GM18511 (cell line): Measurements from ENCODE around the gene PCDHGC5.
A peak's percentile ranks its signal among the peaks of the same experiment; 100 is the strongest.

Experiments
- ATAC-seq: cut with Tn5 transposase; IDR thresholded peaks from one replicate; pipeline ENCODE4 v1.9.1; 2021; ENCODE audit warnings: mild to moderate bottlenecking, moderate library complexity; ENCODE audit not compliant: unreplicated experiment

The PCDHGC5 gene

DNA sequence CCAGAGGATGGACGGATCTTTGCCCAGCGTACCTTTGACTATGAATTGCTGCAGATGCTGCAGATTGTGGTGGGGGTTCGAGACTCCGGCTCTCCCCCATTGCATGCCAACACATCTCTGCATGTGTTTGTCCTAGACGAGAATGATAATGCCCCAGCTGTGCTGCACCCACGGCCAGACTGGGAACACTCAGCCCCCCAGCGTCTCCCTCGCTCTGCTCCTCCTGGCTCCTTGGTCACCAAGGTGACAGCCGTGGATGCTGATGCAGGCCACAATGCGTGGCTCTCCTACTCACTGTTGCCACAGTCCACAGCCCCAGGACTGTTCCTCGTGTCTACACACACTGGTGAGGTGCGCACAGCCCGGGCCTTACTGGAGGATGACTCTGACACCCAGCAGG, 1.9 kb downstream of the PCDHGC5 start:
- ATAC-seq, result no peak

DNA sequence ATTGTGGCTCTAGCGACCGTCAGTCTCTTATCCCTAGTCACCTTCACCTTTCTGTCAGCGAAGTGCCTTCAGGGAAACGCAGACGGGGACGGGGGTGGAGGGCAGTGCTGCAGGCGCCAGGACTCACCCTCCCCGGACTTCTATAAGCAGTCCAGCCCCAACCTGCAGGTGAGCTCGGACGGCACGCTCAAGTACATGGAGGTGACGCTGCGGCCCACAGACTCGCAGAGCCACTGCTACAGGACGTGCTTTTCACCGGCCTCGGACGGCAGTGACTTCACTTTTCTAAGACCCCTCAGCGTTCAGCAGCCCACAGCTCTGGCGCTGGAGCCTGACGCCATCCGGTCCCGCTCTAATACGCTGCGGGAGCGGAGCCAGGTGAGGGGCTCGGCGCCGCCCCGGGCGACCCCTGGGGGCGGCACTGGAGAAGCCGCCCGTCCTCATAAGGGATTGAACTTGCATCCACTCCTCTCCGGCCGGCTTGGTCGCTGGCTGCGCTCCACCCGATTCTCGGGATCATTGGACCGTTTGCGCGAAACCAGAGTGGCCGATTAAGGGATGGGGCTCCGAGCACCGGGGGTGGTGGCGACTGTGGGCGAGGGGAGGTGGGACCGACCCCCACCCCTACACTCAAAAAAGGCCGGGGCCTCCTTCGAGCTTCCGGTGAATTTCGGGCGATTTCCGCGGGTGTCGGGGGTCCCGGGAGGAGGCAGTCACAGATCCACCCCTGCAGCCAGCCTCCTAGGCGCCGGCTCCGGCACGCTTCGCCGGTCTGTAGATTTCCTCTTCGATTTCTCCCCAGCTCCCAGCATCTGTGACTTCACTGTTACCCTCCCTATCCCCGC, 2.7 kb downstream of the PCDHGC5 start:
- ATAC-seq, result peak; percentile 37

DNA sequence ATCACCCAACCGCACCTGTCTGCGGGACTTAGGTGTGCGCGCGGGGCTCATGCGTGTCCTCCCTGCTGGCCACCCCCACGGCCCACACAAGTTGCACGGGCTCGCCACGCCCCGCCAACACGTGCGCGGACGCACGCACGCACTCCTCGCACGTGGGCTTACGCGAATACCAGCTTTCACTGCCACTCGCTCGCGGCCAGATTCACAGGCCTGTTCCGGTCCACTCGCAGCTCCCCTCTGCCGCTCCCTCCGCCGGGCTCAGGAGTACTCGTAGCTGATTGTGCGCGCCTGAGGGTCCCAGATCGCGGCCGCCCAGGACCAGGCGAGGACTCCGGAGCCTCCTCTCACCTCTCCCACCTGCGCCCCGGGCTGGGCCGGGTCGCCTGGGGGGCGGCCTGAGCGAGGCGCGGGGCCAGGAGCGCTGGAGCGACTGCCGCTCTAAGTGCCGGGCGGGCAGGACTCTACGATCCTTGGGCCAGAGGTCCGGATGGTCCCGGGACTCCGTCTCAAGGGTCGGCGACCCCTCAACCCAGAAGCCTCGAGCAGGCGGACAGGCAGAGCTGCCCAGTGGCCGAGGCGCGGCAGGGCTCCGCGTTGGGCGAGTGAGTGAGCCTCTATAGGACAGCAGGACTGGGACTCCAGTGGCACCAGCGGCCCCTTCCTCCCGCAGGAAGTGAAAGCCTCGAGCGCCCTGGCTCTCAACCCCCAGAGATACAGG, 3.4 kb downstream of the PCDHGC5 start:
- ATAC-seq, result peak; percentile 52

DNA sequence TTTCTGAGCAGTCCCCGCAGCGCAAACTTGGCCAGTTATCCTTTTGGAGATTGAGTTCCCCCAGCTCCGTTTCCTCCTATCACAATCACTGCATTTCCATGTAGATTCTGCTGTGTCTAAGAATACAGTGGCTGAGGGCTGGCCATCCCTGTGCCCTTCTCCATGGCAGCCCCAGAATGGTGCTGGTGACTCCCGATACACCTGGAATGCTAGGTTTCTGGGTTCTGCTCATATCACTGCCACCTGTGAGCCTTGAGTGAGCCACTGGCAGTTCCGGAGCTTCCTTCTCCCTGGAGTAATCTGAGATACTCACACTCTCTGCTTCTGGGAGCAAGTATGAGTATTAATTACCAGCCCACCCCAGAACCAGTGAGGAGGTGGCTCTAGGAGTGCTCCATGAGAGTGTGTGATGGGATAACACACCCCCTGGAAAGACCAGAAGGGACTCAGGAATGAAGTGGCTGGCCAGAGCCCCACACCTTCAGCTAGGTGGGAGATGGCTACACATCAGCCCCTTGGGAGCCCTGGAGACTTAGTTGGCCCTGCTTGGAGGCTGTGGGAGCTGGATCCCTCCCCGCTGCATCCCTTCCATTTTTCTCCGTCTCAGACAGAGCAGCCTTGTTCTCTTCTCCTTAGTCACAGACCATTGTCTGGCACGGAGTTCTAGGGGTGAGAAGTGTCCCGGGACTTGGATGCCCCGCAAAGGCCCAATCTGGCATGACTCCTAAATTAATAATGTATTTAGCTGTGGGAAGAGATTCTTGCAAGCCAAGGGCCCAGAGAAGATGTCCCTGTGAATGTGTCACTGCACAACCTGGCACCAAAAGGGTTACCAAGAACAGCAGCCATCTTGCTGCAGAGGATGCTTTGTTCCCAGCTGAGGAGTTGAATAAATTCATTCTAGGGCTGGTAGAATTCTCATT, 4.9 kb downstream of the PCDHGC5 start:
- no peak for ATAC-seq

DNA sequence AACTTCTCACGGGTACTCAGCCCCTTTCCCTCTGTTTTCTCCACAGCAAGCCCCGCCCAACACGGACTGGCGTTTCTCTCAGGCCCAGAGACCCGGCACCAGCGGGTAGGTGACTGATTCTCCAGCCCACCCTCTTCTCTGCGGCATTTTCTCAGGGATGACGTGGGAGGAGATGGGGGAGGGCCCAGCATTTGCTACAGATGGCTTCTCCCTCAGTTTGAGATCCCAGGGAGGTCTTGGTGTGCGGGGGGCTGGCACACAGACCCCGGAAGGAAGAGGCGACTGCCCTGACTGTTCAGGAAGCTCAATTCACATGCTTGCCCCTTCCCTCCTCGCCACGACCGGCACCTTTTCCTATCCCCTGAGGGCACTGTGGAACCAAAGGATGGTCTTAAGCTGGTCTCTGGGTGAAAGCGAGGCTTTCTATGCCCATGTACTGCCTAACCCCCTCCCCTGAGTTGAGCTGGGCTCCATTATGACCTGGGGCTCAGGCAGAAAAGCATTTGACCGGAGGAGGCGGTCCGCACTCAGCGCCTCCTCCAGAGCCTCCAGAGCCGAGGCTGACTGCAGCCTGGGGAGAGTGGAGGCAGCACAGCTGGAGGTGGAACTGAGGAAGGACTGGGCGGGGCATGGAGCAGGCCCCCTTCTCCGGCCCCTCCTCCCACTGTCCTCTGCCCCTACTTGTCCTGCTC, 6.0 kb downstream of the PCDHGC5 start:
- no peak for ATAC-seq

DNA sequence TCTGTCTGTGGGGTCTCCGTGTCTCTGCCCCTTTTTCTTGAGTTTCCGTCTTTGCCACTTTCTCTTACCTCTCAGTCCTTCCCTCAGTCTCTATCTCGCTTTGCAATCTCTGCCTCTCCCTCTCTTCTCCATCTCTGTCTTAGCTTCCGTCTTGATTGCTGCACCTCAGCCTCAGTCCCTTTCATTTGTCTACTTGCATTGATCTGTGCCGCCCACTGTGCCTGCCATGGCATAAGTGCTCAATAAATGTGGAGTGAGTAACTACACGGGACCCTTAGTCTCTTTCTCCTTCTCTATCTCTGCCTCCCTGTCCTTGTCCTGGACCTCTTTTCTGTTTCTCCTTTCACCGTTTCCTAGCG, 6.6 kb downstream of the PCDHGC5 start:
- no peak for ATAC-seq

DNA sequence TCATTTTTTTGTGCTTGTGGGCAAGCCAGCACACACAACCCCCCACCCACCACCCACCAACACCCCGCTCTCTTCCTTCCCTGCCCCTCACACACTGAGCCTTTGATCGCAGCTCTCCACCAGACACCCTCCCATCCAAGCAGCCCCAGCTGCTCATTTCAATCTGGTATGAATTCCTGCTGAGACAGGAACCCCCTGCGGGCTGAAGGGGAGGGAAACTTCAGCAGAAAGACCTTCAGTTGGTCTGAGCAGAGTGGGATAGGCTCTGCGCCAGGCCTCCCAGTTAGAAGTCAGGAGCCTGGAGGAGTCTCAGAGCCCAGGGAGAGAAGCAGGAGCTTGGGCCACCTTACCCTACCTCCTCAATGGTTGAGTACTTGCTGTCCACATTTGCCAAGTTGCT, 7.2 kb downstream of the PCDHGC5 start:
- no peak for ATAC-seq

DNA sequence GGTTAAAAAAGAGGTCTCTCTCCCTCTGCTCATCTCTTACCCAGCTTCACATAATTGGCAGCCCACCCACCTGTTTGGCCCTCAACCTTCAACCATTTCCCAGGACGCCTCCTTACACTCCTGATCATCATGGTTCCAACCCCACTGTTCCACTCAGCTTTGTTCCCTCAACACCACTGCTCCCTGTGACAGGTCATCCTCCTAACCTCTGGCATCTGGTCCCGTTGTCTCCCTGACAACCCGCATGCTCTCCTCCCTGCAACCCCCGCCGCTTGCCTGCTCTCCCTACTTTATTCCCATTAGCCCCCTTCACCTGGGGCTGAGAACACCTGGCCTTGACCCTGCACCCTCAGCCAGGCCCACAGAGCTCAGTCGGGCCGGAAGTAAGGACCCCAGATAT, 12.9 kb downstream of the PCDHGC5 start:
- ATAC-seq, result no peak

DNA sequence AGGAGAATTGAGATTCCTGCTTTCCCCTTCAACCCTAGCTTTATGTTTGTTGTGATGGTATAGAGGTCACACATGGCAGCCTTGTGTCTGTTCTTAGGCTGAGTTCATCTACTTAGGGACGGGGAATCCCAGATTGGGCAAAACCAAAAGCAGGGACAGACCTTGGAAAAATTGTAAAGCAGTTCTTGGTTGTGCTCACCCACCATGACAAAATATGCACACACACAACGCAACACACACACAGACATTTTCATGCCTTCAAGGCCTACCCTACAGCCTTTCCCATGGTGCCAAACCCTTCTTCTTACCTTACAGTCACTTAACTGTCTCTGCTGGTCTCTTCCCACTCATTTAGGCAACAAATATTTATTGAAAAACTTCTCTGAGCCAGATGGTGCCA, 14.8 kb downstream of the PCDHGC5 start:
- no peak for ATAC-seq

DNA sequence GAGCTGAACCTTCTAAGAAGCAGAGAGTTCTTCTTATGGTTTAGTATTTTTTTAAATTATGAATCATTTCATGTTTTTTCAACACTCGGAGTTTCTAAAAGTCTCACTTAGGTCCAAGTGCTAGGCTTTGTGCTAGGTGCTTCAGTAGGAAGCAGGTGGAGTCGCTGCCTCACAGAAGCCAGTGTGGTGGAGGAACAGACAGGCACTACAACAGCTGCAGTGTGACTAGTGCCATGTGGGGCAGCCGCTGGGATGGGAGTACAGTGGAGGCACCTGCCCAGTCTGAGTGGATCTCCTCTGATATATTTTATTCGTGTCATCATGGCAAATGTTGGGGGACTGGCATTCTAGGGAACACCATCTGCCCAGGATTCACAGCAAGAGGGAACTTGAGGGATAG, 15.3 kb downstream of the PCDHGC5 start:
- no peak for ATAC-seq

DNA sequence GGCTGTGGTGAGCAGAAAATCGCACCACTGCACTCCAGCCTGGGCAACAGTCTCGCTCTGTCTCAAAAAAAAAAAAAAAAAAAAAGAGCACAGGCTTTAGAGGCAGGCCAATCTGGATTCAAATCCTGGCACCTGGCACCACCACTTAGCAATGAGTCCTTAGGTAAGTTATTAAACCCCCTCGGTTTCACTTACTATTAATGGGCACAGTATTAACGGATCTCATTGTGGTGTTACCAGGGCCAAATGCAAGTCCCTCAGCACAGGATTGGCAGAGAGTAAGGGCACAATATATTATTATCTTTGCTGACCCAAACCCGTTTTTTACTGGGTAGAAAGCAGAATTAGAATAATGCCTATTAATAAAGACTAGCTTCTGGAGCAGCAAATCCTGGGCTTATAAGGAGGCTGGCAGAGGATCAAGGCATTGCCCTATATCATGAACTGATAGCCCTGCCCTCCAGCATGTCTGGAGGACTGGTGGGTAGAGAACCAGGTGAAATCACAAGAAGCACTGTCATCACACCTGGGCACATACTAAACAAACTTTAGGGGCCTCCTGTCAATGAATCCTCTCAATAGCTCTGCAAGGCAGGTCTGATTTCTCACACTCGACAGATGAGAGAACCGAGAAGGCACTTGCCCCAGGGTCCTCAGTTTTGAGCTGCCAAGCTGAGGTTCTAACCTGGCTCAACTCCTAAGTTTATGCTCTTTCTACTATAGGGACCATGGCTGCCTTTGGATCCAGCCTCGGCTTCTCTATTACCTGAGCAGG, 17.7 kb downstream of the PCDHGC5 start:
- ATAC-seq, result no peak

DNA sequence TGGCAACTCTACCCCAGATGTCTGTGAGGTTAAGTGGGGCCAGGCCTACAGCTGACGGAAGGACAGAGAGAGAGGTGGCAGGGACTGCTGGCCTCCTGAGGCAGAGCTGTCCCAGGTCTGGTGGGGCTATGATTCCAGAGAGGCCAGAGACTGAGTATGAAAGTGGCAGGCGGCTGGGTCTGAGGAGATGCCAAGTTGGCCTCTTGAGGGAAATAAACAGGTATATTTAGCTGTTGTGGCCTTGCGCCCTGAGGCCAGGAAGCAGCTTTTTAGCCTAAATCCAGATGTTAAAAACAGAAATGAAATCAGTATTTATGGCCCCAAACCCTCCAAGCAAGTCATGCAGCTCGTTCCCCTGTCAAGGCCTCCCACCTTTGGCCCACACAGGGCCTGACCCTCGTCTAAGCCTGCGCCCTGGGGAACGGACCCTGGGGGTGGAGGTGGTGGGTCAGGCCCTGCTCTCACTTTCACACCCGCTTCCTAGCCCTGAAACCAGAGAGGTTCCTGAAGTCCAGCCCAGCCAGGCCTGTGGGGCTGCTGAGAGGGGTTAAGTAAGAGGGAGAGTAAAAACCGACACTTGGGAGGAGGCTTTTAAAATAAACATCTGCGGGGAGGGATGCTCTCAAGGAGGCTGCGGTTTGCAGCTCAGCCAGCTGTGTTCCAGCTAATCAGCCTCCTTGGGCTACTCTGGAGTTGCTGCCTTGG, 18.7 kb downstream of the PCDHGC5 start:
- ATAC-seq, result peak; percentile 56

DNA sequence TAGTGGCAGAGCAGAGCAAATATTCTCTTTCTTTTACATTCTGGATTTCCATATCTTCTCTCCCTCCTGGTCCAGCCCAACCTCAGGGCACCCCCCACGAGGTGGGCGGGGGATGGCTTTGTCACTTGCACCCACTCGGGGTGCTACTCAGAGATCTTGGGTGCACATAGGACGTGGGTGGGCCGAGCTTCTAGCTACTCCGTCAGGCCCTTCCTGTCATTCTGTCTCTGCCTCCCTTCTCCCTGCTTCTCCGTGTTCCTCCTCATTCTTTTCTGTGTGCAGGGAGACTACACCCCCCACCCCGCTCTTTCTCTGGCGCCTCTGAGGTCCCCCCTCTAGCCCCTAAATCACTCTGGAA, 19.5 kb downstream of the PCDHGC5 start:
- no peak for ATAC-seq

DNA sequence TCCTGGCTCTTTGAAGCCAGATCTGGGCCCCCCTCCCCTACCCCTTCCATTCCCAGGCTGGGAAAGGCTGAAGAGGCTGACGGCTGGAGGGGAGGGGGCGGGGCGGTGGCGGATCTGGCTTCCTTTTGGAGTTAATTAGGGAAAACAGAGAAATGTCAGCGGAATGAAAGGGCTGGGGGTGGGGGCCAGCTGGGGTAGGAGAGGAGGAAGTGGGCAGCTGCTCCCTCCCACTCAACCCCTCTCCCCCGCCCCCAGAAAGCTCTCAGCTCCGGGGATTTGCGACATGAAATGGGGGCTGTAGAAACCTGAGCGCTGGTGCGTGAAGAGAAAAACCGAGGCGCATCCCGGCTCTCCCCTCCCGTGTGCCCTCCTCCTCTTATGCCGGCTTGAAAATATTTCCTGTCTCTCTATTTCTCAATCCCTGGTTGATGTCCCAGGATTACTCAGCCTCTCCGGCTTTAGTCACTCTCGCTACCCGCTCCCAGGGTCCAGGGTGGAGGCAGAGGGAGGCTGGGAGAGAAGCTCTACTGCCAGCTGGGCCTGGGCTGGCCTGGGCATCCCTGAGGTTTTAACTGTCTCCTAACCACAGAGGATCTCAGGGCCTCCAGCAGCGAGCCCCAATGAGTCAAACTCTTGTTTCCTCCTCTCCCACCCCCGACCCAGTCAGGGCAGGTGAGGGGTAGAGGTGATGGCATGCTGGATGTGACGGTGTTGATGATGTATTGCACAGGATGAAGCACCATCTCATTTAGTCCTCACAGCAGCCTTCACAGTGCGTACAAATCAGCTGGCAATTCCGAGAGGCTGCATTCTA, 20.1 kb downstream of the PCDHGC5 start:
- ATAC-seq, result peak; percentile 22

DNA sequence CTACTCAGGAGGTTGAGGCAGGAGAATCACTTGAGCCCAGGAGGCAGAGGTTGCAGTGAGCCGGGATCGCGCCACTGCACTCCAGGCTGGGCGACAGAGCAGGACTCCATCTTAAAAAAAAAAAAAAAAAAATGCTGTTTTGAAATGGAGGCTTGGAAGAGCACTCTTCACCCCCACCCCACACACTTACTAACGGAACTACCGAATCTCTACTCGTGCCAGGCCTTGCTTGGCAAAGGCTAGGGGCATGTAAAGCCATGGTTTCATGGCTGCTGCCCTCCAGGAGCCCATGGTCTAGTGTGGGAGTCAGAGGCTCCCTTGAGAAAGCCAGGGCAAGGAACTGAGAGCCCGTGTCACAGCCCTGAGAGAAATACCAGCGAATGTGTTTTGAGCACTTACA, 21.3 kb downstream of the PCDHGC5 start:
- no peak for ATAC-seq

DNA sequence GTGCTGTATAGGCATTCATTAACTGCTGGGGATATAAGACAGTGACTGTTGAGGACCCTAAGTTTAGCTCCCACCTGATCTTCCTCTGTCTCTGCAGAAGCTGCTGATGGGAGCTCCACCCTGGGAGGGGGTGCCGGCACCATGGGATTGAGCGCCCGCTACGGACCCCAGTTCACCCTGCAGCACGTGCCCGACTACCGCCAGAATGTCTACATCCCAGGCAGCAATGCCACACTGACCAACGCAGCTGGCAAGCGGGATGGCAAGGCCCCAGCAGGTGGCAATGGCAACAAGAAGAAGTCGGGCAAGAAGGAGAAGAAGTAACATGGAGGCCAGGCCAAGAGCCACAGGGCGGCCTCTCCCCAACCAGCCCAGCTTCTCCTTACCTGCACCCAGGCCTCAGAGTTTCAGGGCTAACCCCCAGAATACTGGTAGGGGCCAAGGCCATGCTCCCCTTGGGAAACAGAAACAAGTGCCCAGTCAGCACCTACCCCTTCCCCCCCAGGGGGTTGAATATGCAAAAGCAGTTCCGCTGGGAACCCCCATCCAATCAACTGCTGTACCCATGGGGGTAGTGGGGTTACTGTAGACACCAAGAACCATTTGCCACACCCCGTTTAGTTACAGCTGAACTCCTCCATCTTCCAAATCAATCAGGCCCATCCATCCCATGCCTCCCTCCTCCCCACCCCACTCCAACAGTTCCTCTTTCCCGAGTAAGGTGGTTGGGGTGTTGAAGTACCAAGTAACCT, 22.1 kb downstream of the PCDHGC5 start:
- no peak for ATAC-seq

DNA sequence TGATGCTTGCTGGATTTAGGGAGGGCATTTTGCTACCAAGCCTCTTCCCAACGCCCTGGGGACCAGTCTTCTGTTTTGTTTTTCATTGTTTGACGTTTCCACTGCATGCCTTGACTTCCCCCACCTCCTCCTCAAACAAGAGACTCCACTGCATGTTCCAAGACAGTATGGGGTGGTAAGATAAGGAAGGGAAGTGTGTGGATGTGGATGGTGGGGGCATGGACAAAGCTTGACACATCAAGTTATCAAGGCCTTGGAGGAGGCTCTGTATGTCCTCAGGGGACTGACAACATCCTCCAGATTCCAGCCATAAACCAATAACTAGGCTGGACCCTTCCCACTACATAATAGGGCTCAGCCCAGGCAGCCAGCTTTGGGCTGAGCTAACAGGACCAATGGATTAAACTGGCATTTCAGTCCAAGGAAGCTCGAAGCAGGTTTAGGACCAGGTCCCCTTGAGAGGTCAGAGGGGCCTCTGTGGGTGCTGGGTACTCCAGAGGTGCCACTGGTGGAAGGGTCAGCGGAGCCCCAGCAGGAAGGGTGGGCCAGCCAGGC, 23.0 kb downstream of the PCDHGC5 start:
- ATAC-seq, result no peak
